H9 (cell line): ENCODE results near the gene TAF4. TPM values are rescaled to one million over a fixed set of nuclear protein-coding genes. Genes with fewer than 3 reads are reported as not detected.

ENCODE experiments used
- DNase-seq: peaks from one replicate; pipeline ENCODE4 v3.0.0-alpha.2; 2017
- H2AFZ ChIP-seq: one replicate; pipeline ENCODE4 v1.6.1; 2013; ENCODE audit warnings: mild to moderate bottlenecking, low read length, control low read depth, moderate library complexity
- H2AK5ac ChIP-seq: 2 replicates; pipeline ENCODE4 v1.6.1; 2013; ENCODE audit warnings: low read length, control low read depth, mixed read lengths; ENCODE audit not compliant: insufficient read length
- H2BK120ac ChIP-seq: one replicate; pipeline ENCODE4 v1.6.1; 2013; ENCODE audit warnings: low read depth, mild to moderate bottlenecking, low read length, control low read depth, inconsistent platforms; ENCODE audit not compliant: poor library complexity, severe bottlenecking
- H2BK12ac ChIP-seq: 2 replicates; pipeline ENCODE4 v1.6.1; 2013; ENCODE audit warnings: low read length, control low read depth, mixed read lengths, low read depth; ENCODE audit not compliant: insufficient read length
- H2BK15ac ChIP-seq: 2 replicates; pipeline ENCODE4 v1.6.1; 2013; ENCODE audit warnings: low read depth, low read length, control low read depth
- H2BK20ac ChIP-seq: one replicate; pipeline ENCODE4 v1.6.1; 2013; ENCODE audit warnings: low read depth, mild to moderate bottlenecking, low read length, control low read depth, inconsistent platforms; ENCODE audit not compliant: poor library complexity, severe bottlenecking
- H2BK5ac ChIP-seq: 2 replicates; pipeline ENCODE4 v1.6.1; 2013; ENCODE audit warnings: low read length, control low read depth, mixed read lengths; ENCODE audit not compliant: insufficient read length
- H3K14ac ChIP-seq: 2 replicates; pipeline ENCODE4 v1.6.1; 2013; ENCODE audit warnings: low read length, control low read depth; ENCODE audit not compliant: insufficient read depth
- H3K18ac ChIP-seq: 2 replicates; pipeline ENCODE4 v1.6.1; 2013; ENCODE audit warnings: low read depth, mild to moderate bottlenecking, mixed read lengths, low read length, control low read depth; ENCODE audit not compliant: insufficient read length
- H3K23ac ChIP-seq: 2 replicates; pipeline ENCODE4 v1.6.1; 2013; ENCODE audit warnings: low read length, control low read depth, mixed read lengths, low read depth; ENCODE audit not compliant: insufficient read length
- H3K23me2 ChIP-seq: 2 replicates; pipeline ENCODE4 v1.6.1; 2013; ENCODE audit warnings: low read depth, mild to moderate bottlenecking, mixed read lengths, low read length, control low read depth; ENCODE audit not compliant: insufficient read length, poor library complexity, severe bottlenecking
- H3K27ac ChIP-seq: 2 replicates; pipeline ENCODE4 v1.5.1; 2013; ENCODE audit warnings: low read length, control low read depth, mixed read lengths, low read depth; ENCODE audit not compliant: insufficient read length
- H3K27me3 ChIP-seq: 2 replicates; pipeline ENCODE4 v1.6.1; 2013; ENCODE audit warnings: low read length, control low read depth, inconsistent platforms; ENCODE audit not compliant: insufficient read depth
- H3K4ac ChIP-seq: 2 replicates; pipeline ENCODE4 v1.6.1; 2013; ENCODE audit warnings: low read depth, mild to moderate bottlenecking, control low read depth, inconsistent platforms, low read length, moderate library complexity
- H3K4me1 ChIP-seq: 2 replicates; pipeline ENCODE4 v1.6.1; 2013; ENCODE audit warnings: low read length, control low read depth, inconsistent platforms; ENCODE audit not compliant: insufficient read depth
- H3K4me2 ChIP-seq: 2 replicates; pipeline ENCODE4 v1.6.1; 2013; ENCODE audit warnings: low read length, control low read depth, mixed read lengths; ENCODE audit not compliant: insufficient read length, insufficient read depth
- H3K56ac ChIP-seq: 2 replicates; pipeline ENCODE4 v1.6.1; 2013; ENCODE audit warnings: low read depth, mild to moderate bottlenecking, mixed read lengths, low read length, control low read depth; ENCODE audit not compliant: insufficient read length
- H3K79me1 ChIP-seq: 2 replicates; pipeline ENCODE4 v1.6.1; 2013; ENCODE audit warnings: low read depth, mild to moderate bottlenecking, moderate library complexity, low read length, control low read depth, inconsistent platforms; ENCODE audit not compliant: insufficient read depth, poor library complexity, severe bottlenecking
- H3K79me2 ChIP-seq: 2 replicates; pipeline ENCODE4 v1.6.1; 2013; ENCODE audit warnings: low read length, control low read depth, inconsistent platforms; ENCODE audit not compliant: insufficient read depth
- H3K9ac ChIP-seq: 2 replicates; pipeline ENCODE4 v1.6.1; 2013; ENCODE audit warnings: low read length, control low read depth, mixed read lengths; ENCODE audit not compliant: insufficient read length; ENCODE audit errors: extremely low read depth
- H3K9me3 ChIP-seq: one replicate; pipeline ENCODE4 v1.6.1; 2013; ENCODE audit warnings: low read depth, low read length, inconsistent platforms; ENCODE audit not compliant: control insufficient read depth
- H3T11ph ChIP-seq: one replicate; pipeline ENCODE4 v1.6.1; 2013; ENCODE audit warnings: mild to moderate bottlenecking, low read length, control low read depth, inconsistent platforms
- H4K20me1 ChIP-seq: one replicate; pipeline ENCODE4 v1.6.1; 2013; ENCODE audit not compliant: control insufficient read depth, insufficient read length, insufficient read depth
- H4K5ac ChIP-seq: 2 replicates; pipeline ENCODE4 v1.6.1; 2013; ENCODE audit warnings: low read depth, mild to moderate bottlenecking, mixed read lengths, low read length, control low read depth; ENCODE audit not compliant: insufficient read length
- H4K8ac ChIP-seq: replicated peaks from 2 replicates; pipeline ENCODE4 v1.6.1; 2013; ENCODE audit warnings: low read length, control low read depth, mixed read lengths, low read depth; ENCODE audit not compliant: insufficient read length
- H4K91ac ChIP-seq: 2 replicates; pipeline ENCODE4 v1.6.1; 2013; ENCODE audit warnings: low read depth, mild to moderate bottlenecking, moderate library complexity, mixed read lengths, low read length, control low read depth; ENCODE audit not compliant: insufficient read length
- H3K27ac Mint-ChIP-seq, 3 experiments: 2 replicates in 2 of 3; 3 replicates in 1 of 3; pipeline ENCODE4 v1.8.0; 2020 to 2021; ENCODE audit warnings: mixed read lengths in 3 of 3, mild to moderate bottlenecking in 1 of 3, moderate library complexity in 1 of 3
- H3K27me3 Mint-ChIP-seq: 2 replicates; pipeline ENCODE4 v1.8.0; 2021; ENCODE audit warnings: low read depth, mild to moderate bottlenecking, moderate library complexity, mixed read lengths
- H3K36me3 Mint-ChIP-seq, 3 experiments: 2 replicates in 2 of 3; 3 replicates in 1 of 3; pipeline ENCODE4 v1.8.0; 2020 to 2021; ENCODE audit warnings: low read depth in 3 of 3, mixed read lengths in 3 of 3; ENCODE audit not compliant: insufficient read depth in 1 of 3
- H3K4me1 Mint-ChIP-seq, 2 experiments: 2 replicates each; pipeline ENCODE4 v1.8.0; 2020; ENCODE audit warnings: mixed read lengths in 2 of 2
- H3K4me3 Mint-ChIP-seq, 2 experiments: 2 replicates in 1 of 2; 3 replicates in 1 of 2; pipeline ENCODE4 v1.8.0; 2020 to 2021; ENCODE audit warnings: mild to moderate bottlenecking in 2 of 2, mixed read lengths in 2 of 2, moderate library complexity in 1 of 2
- H3K9me3 Mint-ChIP-seq, 2 experiments: 2 replicates in 1 of 2; 3 replicates in 1 of 2; pipeline ENCODE4 v1.8.0; 2020; ENCODE audit warnings: mild to moderate bottlenecking in 2 of 2, mixed read lengths in 2 of 2, moderate library complexity in 1 of 2
- CTCF ChIP-seq: fragments of 200-600 bp; sonication (generic); conservative IDR thresholded peaks from 3 replicates; pipeline ENCODE4 v1.8.0; 2021; ENCODE audit warnings: antibody characterized with exemption, mild to moderate bottlenecking
- WGBS: extraction: QIAGEN DNeasy Blood & Tissue Kit; methylation state at CpG from one replicate; pipeline ENCODE4 v1.1.7; 2013; ENCODE audit warnings: missing lambda C conversion rate, low lambda C conversion rate, mixed read lengths; ENCODE audit not compliant: insufficient read length; ENCODE audit errors: extremely low coverage; 5-methylcytosine and 5-hydroxymethylcytosine counted together
- total RNA-seq: library from RNA; stranded (reverse); gene quantifications from 2 replicates; pipeline ENCODE4 v1.2.1, GENCODE V29; 2021

TAF4 gene
- total RNA-seq, 1 experiment from 2014 or later: 30.8 TPM

- H3K27ac Mint-ChIP-seq: no peak overlapping the region
- H3K27ac ChIP-seq: no peak overlapping the region
These were observed 140.0 kb downstream of the TAF4 start for GRCh38 chr20:61925555-61926252.

More at GRCh38 chr20:61925555-61926252, 140.0 kb downstream of the TAF4 start:
- Histone ChIP-seq H2BK12ac (no peak overlapping the region), H3K27me3 (no peaks in the 10 kb centered on the region; the same call in 1 of the 2 replicates), H3K9ac (no peak overlapping the region), H3K4me2 (no peak overlapping the region), H2AK5ac (no peak overlapping the region), H3K79me1 (no peaks in the 10 kb centered on the region), H3K23me2 (no peaks in the 10 kb centered on the region), H4K5ac (no peak overlapping the region), H3K4me1 (no peaks in the 10 kb centered on the region), H3K79me2 (no peaks in the 10 kb centered on the region), H2AFZ (no peak overlapping the region), H4K91ac (no peak overlapping the region), H3K56ac (no peak overlapping the region), H3K4ac (no peak overlapping the region), H3T11ph (no peak overlapping the region), H3K14ac (no peak overlapping the region), H2BK120ac (no peak overlapping the region), H3K9me3 (no peaks in the 10 kb centered on the region), H4K8ac (no peak overlapping the region), H4K20me1 (no peaks in the 10 kb centered on the region), H2BK20ac (no peak overlapping the region), H3K18ac (no peak overlapping the region), H2BK15ac (no peak overlapping the region), H3K23ac (no peak overlapping the region), H2BK5ac (no peak overlapping the region)
- peaks cover 0 to 4% (median 2%) of the 10 kb centered on the region in 3 experiments; a peak in 3 of 7 replicates for H3K36me3 Mint-ChIP-seq
- no peak for DNase-seq
- no peak overlapping the region for H3K4me3 Mint-ChIP-seq
- no peak for TF ChIP-seq CTCF
- peaks cover 0 to 2% of the 10 kb centered on the region in 2 experiments; a peak in 1 of 5 replicates for H3K9me3 Mint-ChIP-seq
- WGBS: no CpG with 5 or more reads among the region's 21 CpGs
- H3K27me3 Mint-ChIP-seq: peaks cover 3% of the 10 kb centered on the region; the same call in 1 of the 2 replicates
- H3K4me1 Mint-ChIP-seq: no peaks in the 10 kb centered on the region
